ENCODE results near the gene CCN5.
"Not testable (repeated sequence)": the region's sequence is repeated elsewhere in the genome, so short reads cannot be mapped to it uniquely, and the experiment has no call there.

Gene CCN5

DNA sequence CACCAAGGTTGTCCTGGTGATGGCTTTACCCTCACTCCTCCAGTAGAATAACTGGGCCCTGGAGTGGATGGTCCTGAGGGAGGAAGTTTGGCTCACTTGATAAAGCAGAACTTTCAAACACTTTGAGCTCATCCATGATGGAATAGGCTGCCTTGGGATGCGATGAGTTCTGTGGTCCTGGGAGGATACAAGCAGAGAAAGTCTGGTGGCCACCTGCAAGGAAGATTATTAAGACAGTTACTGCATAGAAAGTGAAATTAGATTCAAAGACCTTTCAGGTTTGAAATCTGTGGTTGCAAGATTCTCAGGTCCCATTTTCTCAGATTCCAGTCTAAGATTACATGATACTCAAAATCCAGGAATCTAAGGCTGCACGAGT is 19.9 kb upstream of the CCN5 start:
- DNase-seq = no peak

DNA sequence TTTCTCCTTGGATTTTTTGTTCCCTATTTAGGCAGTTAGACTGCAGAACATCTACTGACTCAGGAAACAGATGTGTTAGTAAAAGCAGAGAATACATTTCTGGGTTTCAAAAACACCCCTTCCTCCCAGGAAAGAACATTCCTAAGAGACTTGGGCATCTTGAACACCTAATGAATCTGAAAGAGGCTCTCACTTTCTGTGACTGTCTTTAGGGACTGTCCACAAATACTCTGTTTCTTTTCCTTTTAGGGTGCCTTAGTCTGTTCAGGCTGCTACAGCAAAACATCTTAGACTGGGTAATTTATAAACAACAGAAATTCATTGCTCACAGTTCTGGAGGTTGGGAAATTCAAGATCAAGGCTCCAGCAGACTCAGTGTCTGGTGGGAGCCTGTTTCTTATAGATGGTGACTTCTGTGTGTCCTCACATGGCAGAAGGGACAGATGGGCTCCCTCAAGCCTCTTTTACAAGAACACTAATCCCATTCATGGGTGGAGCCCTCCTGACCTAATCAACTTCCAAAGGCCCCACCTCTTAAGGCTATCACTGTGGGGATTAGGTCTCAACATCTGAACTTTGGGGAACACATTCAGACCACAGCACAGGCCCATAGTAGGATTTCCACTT is 19.4 kb upstream of the CCN5 start:
- no peak for DNase-seq

DNA sequence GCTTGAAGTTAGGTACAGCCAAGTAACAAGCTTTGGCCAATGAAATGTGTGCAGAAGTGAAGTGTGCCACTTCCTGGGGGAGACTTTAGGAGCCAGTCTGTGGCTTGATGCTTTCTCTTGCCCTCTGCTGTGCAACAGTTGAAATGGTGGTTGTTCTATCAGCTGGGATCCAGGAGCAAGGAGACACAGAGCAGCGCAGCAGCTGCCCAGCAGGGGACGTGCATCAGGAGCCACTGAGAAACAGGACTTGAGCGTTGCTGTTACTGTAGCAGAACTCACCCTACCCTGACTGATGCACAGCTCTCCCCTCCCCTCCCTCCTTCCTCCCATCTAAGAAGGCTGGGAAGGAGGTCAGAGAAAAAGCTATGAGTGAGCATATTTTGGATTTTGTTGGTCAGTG is 18.9 kb upstream of the CCN5 start:
- DNase-seq = no peak

DNA sequence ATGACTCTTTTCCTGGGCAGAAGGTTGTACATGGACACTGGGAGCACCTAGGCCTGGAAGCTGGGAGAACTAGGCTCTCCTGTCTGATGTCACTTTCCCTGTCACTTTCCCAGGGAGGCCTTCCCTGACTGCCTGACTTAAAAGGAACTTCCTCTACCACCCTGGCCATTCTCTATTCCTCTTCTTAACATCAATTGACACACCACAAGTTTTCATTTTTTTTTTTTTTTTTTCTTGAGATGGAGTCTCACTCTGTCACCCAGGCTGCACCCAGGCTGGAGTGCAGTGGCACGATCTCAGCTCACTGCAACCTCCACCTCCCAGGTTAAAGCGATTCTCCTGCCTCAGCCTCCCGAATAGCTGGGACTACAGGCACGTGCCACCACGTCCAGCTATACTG is 18.1 kb upstream of the CCN5 start:
- not testable (repeated sequence) for DNase-seq

DNA sequence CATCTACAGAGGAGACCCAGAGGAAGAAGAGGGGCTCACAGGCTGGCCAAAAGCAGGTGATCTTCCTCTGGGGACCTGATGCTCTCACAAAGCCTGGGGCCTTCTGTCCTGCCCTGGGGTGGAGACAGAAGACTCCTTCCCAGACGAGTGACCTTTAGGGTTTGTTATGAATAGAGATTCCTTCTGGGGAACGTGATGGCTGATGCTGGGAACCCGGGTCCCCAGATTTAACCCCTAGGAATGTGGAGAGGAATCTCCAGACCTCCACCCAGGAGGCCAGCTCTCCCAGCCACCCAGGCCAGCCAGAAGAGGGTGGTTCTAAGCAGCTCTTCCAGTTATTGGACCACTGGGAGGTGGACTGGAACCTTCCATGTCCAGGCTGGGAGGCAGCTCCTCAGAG is 16.8 kb upstream of the CCN5 start:
- DNase-seq = no peak

DNA sequence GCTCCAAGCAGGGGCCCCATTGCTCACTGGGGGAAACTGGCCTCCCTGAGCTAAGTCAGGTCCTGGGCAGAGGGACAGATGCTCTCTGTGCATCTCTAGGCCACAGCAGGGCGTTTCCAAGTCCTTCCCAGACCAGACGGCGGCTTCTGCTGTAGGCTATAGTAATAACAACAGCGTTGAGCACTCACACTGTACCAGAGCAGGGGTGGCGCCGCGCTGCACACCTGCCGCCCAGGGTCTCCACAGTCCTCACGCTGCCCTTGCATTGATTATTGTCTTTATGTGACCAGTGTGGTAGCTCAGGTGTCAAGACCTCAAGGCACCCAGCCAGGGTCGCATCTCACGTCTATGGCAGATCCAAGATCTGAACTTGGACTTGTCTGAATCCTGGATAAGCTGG is 14.9 kb upstream of the CCN5 start:
- no peak for DNase-seq

DNA sequence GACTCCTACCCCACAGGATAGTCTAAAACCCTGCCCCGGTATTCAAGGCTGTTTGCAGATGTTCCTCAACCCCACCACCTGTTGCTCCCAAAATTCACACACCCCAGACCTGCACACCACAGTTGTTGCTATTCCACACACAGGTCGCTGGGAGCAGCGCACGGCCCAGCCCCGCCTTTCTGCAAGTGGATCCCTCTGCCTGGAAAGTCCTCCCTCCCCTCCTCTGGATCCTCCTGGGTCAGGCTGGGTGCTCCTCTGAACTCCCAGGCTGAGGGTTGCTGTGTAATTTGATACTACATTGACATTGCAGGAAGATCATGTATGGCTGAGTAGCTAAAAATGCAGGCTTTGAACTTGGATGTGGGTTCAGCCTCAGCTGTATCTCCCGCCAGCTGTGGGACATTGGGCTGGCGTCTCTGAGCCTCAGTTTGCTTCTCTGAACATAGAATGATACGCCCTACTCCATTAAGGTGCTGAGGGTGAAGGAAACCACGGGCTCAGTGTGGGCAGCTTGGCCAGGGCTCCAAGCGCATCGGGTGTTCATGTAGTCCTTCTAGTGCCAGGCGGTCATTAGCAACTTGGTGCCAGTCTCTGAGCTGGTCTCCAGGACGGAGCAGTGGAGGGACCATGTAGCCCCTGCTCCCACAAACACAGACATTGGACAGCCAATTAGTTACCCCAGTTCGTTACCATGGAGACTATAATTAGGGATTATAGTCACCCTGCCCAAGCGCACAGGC is 13.9 kb upstream of the CCN5 start:
- no peak for DNase-seq

DNA sequence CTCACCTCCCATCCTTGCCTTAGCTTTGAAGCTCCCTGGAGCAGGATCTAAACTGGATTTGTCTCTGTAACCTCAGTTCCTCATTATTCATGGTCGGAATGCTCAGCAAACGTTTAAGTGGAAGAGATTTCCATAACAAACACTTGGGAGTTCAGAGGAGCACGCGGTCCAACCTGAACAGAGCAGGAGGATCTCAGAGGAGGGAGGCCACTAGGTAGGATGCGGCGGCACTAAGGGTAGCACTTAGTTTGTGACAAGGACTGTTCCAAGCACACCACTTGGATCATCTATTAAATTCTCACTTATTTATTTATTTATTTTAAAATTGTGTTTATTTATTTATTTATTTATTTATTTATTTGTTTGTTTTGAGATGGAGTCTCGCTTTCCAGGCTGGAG is 13.3 kb upstream of the CCN5 start:
- DNase-seq = no peak

DNA sequence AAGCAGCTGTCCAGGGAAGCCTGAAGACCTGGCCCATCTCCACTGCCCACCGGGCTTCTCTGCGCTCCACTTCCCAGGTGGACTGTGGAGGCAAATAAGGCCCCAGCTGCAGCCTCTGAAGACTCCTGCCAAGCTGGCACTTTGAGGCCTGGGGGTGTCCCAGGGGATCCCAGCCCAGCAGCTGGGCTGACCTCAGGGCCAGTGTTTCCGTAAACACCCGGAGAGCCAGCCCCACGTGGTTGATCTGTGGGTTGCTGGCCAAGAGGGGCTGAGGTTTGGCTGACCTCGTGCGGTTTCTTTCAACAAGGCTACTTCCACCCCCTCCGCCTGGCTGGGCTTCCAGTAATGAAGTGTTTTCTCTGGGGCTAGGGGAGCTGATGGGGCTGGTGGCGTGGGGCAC is 12.4 kb upstream of the CCN5 start:
- peak in 13 of 14 donors; percentile 12 to 83 (median 66) for DNase-seq

DNA sequence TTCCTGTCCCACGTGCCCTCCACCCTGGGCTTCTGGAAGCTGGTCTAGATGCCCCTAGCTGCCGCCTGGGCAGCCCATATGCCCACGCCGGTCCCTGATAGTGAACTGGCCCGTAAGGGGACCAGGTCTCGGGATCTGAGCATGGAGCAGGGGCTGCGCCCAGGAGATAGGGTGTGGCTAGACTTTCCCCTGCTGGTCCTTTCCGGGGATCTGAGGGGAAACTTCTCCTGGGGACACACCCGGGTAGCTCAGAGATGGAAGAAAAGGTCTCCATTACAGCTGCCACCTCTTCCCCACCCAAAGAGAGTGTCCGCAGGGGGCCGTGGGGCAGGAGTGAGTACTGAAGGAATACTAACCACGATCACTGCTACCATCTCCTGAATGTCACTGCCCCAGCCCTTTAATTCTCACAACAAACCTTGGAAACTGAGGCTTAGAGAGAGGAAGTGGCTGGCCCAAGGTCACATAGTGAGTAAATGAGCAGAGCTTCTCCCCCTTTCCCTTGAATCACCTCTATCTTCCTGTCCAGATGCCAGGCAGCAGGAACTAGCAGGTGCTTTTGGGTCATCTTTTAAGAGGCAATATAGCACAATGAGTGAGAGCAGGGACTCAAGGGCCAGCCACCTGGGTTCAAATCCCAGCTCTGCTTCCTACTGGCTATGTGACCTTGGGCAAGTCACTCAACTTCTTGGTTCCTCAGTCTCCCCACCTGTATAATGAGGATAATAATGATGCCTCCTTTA is 11.8 kb upstream of the CCN5 start:
- DNase-seq = no peak

DNA sequence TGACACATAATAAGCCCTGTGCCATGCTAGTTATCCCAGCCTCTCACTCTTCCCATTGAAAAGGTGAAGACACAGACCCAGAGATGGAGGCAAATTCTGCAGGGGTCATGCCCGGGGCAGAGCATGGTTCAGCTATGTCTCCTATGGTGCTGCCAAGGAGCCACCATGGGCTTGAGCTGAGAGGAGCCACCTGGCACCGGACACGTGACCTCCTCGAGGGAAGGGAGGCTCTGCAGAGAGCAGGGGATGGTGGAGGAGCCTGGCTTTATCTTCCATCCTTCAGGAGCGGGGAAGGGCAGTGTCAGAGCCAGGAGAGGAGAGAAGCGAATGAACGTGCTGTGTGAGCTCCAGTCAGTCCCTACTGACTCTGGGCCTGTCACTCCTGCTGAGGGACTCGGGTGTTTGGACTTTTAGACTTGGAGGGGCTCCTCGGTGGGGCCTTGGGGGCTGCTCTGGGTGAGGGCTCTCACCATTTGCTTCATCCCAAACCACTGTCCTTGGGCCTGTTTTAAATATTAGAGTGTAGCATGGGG is 11.1 kb upstream of the CCN5 start:
- no peak for DNase-seq

DNA sequence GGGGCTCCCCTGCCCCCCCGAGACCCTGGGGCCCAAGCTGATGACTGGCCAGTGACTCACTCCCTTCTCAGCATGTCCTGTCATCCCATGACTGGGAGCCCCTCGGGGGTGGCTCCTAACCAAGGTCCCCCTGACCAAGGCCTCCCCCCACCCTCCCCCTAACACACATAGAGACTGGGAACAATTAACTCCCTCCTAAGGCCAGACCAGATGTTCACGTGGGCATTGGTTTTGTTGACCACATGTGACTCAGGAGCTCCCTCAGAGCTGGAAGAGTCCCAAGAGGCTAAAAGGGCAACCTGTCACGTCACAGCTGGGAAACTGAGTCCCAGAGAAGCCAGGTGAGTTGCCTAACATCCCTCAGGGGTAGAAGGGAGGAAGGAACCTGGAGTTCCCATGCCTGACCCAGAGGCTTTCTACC is 10.6 kb upstream of the CCN5 start:
- no peak for DNase-seq

DNA sequence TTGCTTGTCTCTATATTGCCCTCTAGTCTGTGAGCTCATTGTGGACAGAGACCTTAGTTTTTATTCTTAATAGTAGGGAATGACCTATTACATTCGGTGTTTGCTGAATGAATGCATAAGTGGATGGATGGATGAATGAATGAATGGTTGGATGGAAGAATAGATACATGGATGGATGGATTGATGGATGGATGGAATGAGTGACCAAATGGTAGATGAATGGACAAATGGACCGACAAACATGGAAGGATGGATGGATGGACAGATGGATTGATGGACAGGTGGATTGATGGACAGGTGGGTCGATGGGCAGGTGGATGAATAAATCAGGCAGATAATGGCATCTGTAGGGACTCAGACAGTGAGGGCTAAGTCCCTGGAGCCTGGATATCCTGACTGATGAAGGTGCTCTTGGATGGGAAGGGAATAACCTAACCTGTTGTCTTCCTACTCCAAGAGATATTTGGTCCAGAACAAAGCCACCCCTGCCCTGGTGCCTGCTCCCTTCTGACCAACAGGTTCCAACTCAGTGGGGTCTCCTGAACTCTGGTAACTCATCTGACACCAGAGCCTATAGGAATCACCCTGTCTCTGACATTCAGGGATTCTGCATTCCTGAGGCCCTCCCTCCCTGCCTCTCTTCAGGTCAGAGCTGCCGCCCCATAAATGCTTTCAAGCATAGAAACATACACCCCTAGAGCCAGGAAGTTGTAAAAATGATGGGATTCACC is 9.6 kb upstream of the CCN5 start:
- no peak for DNase-seq

DNA sequence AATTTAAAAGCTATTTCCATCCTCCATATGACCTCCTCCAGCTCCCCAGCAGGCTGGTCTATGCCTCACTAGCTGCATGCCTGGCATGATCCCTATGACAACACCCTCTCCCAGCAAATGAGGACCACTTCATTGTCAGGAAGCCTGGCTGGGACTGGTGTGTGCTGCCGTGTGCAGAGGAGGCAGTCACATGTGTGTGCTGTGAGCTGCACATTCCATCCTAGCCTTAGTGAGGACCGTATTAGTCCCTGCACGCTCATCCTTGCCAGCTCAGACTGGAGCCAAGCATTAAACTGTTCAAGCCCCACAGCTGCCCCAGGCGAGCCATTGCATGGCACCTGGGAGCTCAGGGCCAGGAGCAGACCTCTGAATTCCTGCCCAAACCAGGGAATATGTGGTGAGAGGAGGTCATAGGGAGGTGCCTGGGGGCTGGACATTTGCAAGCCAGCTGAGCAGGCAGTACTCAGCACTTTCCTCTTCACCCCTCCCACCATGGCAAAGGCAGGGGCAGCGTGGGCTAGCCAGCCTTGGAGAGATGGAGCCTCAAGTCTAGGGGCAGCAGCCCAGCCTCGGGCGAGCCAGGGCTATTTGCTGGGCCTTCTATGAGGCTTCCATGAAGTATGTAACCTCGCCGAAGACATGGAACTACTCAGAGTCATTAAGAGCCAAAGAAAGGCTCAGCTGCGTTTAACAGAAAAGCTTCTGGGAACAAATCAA is 8.7 kb upstream of the CCN5 start:
- no peak for DNase-seq

DNA sequence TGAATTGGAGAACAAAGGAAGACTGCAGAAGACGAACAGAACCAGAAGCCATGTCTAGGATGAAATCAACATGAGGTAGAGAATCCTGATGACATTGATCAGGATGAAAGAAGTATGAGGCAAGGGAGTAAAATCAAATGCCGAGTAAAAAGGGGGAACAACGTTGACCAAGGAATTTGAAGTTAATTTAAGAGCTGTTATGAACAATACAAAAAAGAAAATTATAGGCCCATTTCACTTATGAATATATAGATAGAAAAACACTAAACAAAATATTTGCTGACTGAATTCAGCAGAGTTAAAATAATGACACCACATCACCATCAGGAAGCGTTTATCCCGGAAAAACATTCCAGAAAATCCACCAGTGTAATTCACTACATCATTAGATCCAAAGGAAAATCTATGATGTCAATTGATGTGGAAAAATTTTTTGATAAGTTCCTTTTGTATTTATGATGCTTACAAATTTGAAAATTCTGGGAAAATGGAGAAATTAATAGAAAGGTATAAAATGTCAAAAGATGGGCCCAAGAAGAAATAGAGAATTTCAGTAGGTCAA is 8.1 kb upstream of the CCN5 start:
- DNase-seq = no peak

DNA sequence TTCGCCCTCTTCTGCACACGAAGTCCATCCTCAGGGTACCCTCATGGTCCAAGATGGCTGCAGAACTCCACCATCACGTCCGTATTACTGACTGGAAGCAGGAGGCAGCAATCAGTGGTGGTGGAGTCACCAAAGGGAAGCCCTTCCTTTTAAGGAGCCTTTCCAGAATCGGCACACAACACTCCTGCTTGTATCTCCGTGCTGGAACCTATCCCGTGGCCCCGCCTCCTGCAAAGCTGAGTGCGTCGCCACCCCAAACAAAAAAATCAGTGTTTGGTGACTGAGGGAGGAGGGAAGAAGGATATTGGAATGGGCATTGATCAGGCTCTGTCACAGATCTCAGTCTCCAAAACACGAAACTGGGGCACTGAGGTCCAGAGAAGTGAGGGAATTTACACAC is 5.8 kb upstream of the CCN5 start:
- DNase-seq = no peak

DNA sequence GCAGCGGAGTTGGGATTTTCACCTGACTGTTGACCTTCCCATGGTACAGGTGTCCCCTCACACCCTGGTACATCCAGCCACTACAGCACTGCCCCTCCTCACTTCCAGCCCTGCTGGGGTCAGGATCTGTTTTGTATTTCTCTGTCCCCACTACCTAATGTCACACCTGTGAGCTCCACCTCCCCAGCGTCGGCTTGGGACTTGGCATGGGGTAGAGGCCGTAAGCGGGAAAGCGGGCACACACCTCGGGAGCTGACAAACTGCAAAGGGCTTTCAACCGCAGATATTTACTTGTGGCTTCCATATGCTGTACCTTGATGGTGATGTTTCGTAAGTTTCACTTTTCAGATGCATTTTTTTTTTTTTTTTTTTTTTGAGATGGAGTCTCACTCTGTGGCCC is 5.4 kb upstream of the CCN5 start:
- no peak for DNase-seq

DNA sequence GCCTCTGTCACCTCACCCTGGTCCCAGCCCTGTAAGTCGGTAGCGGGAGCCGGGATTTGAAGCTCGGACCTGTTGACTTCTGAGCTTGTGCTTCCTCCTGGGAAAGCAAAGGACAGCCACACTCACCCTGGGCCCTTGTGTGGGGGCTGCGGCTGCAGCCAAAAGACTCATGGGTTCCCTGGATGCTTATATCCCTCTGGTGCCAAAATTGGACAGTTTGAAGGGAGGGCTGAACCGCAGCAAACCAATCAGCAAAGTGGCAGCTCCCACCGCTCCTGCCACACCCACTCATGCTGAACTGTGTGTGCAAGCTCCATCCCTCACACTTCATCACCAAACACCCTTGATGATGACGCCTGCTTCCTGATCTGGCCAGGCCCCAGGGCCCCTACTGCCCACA is 3.9 kb upstream of the CCN5 start:
- no peak for DNase-seq

DNA sequence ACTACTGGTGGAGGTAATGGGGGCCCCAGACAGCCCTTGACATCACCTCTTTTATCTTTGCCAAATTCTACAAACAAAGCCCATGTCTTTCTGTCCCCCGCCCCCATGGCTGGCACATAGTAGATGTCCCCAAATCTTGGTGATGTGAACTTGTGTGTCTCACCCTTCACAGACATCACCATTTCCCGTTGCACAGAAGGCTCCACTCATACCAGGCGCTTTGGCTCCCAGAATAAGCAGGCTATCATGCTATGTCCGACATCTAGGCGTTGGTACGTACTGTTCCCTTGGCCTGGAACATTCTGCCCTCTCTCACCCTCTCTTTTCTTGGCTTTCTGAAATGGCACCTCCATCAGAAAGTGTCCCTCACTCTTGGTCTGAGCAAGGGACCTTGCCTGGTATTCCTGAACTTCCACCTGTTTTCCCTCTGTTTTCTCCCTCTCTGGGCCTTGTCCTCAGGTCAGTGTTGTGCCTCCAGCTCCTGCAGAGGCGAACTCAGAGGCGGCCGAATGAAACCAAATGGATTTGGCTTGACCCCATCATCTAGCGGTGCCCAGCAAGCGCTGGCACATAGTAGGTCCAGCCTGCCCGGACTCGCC is 968 bp upstream of the CCN5 start:
- DNase-seq = no peak

DNA sequence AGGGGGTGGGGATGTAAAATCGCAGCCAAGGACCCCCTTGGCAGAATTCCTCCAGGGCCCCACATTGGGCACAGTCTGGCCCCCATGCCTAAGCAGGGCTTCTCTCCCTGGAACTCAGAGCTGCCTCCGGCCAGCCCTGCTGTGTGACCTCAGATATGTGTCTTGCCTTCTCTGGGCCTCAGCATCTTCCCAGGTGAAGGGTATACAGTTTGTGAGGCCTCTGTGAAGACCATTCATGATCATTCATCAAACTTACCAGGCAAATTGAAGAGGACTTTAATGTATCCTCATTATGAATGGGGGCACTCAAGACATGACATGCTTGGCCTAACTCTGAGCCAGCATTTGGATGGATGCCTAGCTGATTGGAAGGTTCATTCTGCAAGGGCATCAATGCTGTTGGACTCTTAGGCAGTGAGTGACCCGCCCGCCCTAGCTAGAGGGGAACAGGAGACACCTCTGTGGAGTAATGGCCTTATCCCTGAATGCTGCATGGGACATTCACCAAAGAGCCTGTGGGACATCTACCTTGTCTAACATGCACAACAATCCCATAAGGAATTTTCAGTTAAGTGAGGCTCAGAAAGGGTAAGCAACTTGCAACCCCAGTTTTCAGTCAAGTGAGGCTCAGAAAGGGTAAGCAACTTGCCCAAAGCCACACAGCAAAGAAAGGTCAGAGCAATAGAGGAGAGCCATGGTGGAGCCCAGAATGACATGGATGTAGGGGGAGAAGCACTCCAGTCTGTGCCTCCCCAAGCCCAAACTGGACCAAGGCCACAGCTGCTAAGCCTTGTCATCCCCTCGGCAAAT is 535 bp downstream of the CCN5 start:
- DNase-seq = no peak

Data from C1 segment of cervical spinal cord (tissue), 14 donors.